ENCODE results near the gene SMYD3.

- TF ChIP-seq CTCF (IDR thresholded peaks at IDR 0.05) (no peak), EZH2 (IDR thresholded peaks at IDR 0.05; ENCODE audit: borderline replicate concordance, insufficient read depth, low read depth, low read length, poor library complexity, severe bottlenecking) (no peak)
Observed at GRCh38 chr1:246280551-246280950, 226.5 kb downstream of the SMYD3 start.
